ENCODE results near the gene F7. TPM values are rescaled to one million over a fixed set of nuclear protein-coding genes. Genes with fewer than 3 reads are reported as not detected.
"Not testable (repeated sequence)": the region's sequence is repeated elsewhere in the genome, so short reads cannot be mapped to it uniquely, and the experiment has no call there.

F7 gene
- total RNA-seq, 1 donor from 2014 or later = not detected

- DNase-seq (ENCODE audit: extremely low read depth, low read depth, low spot score) = no peak
These were observed 34.7 kb upstream of the F7 start for GRCh38 chr13:113070855-113071254.

GRCh38 chr13:113072376-113072775 lies 33.2 kb upstream of the F7 start:
- no peak for DNase-seq (ENCODE audit: extremely low read depth, low read depth, low spot score)

GRCh38 chr13:113073942-113074341 lies 31.6 kb upstream of the F7 start:
- no peak for DNase-seq (ENCODE audit: extremely low read depth, low read depth, low spot score)

GRCh38 chr13:113074401-113074800 lies 31.2 kb upstream of the F7 start:
- no peak for DNase-seq (ENCODE audit: extremely low read depth, low read depth, low spot score)

- no peak for DNase-seq (ENCODE audit: extremely low read depth, low read depth, low spot score)
These were observed 30.7 kb upstream of the F7 start for GRCh38 chr13:113074876-113075275.

GRCh38 chr13:113075711-113076110 lies 29.9 kb upstream of the F7 start:
- DNase-seq (ENCODE audit: extremely low read depth, low read depth, low spot score) = no peak

- DNase-seq (ENCODE audit: extremely low read depth, low read depth, low spot score) = no peak
These were observed 28.8 kb upstream of the F7 start for GRCh38 chr13:113076681-113077401.

GRCh38 chr13:113077566-113077952 lies 28.0 kb upstream of the F7 start:
- DNase-seq (ENCODE audit: extremely low read depth, low read depth, low spot score) = no peak

- DNase-seq (ENCODE audit: extremely low read depth, low read depth, low spot score) = no peak
These were observed 27.4 kb upstream of the F7 start for GRCh38 chr13:113077953-113078901.

GRCh38 chr13:113078902-113079780 lies 26.4 kb upstream of the F7 start:
- no peak for DNase-seq (ENCODE audit: extremely low read depth, low read depth, low spot score)

- DNase-seq (ENCODE audit: extremely low read depth, low read depth, low spot score) = not testable (repeated sequence)
These were observed 25.9 kb upstream of the F7 start for GRCh38 chr13:113079781-113080080.

GRCh38 chr13:113080361-113080831 lies 25.2 kb upstream of the F7 start:
- no peak for DNase-seq (ENCODE audit: extremely low read depth, low read depth, low spot score)

GRCh38 chr13:113080901-113081521 lies 24.6 kb upstream of the F7 start:
- no peak for DNase-seq (ENCODE audit: extremely low read depth, low read depth, low spot score)

- no peak for DNase-seq (ENCODE audit: extremely low read depth, low read depth, low spot score)
These were observed 23.2 kb upstream of the F7 start for GRCh38 chr13:113082198-113083021.

GRCh38 chr13:113083022-113083373 lies 22.6 kb upstream of the F7 start:
- no peak for DNase-seq (ENCODE audit: extremely low read depth, low read depth, low spot score)

- no peak for DNase-seq (ENCODE audit: extremely low read depth, low read depth, low spot score)
These were observed 22.1 kb upstream of the F7 start for GRCh38 chr13:113083402-113084061.

- no peak for DNase-seq (ENCODE audit: extremely low read depth, low read depth, low spot score)
These were observed 21.3 kb upstream of the F7 start for GRCh38 chr13:113084094-113084942.

GRCh38 chr13:113084943-113085540 lies 20.5 kb upstream of the F7 start:
- DNase-seq (ENCODE audit: extremely low read depth, low read depth, low spot score) = no peak

Data from glomerular endothelial cell (primary cell).